Left lung (tissue), 10 donors: ENCODE measurements around the gene EOMES. TPM values are rescaled to one million over a fixed set of nuclear protein-coding genes. Genes with fewer than 3 reads are reported as not detected.
A peak's percentile ranks its signal among the peaks of the same experiment; 100 is the strongest.

ENCODE experiments used
- ATAC-seq: fragments of 200-7000 bp; cut with Tn5 transposase; one replicate; pipeline ENCODE4 v1.9.1; 2020; ENCODE audit warnings: moderate library complexity
- DNase-seq, 4 donors: peaks; one replicate each; pipeline ENCODE4 v3.0.0-alpha.2; 2013 to 2020
- H3K27ac ChIP-seq, 2 donors: fragments of 200-600 bp; sonication (generic) in 1 of 2; one replicate each; pipeline versions ENCODE4 v1.5.0 to v1.8.0; 2020 to 2021
- H3K27me3 ChIP-seq, 2 donors: fragments of 200-600 bp; sonication (generic) in 1 of 2; one replicate each; pipeline versions ENCODE4 v1.5.0 to v1.8.0; 2020 to 2021
- H3K36me3 ChIP-seq, 2 donors: fragments of 200-600 bp; sonication (generic) in 1 of 2; one replicate each; pipeline versions ENCODE4 v1.5.0 to v1.8.0; 2020 to 2021
- H3K4me1 ChIP-seq, 2 donors: fragments of 200-600 bp; one replicate each; pipeline ENCODE4 v1.8.0; 2021
- H3K4me3 ChIP-seq, 2 donors: fragments of 200-600 bp; sonication (generic) in 1 of 2; one replicate each; pipeline versions ENCODE4 v1.5.0 to v1.8.0; 2020 to 2021; ENCODE audit warnings: mild to moderate bottlenecking in 1 of 2
- H3K9me3 ChIP-seq, 2 donors: fragments of 200-600 bp; sonication (generic) in 1 of 2; one replicate each; pipeline versions ENCODE4 v1.5.0 to v1.8.0; 2020 to 2021
- intact Hi-C, 2 donors: fragments of 100-400 bp; cut with DNase I; formaldehyde crosslinking; loops; one replicate each; pipeline versions ENCODE4 v1.11.2 to v1.14.2; 2022
- polyA plus RNA-seq, 6 donors: library from polyadenylated mRNA; unstranded; fragments of 120-200 nt; gene quantifications; one replicate each; pipeline ENCODE4 v1.2.1, GENCODE V29; 2013; ENCODE audit not compliant: insufficient read length in 6 of 6
- total RNA-seq, 2 donors: library from RNA; stranded (reverse); fragmentation: NEBNext Ultra II Directional; extraction: Animal tissue kit (Norgen Biotek cat#: 25700); gene quantifications; one replicate each; pipeline ENCODE4 v1.2.1, GENCODE V29; 2021
- TF ChIP-seq, protein P1 (sequence below), 2 donors: fragments of 200-600 bp; sonication (generic) in 1 of 2; IDR thresholded peaks; one replicate each; pipeline versions ENCODE4 v1.5.0 to v1.8.0; 2021; ENCODE audit warnings: antibody characterized with exemption in 2 of 2
- donor health status: DM: no; HTN: yes; CAD: no.
- donor health status: DM: no; HTN: no; CAD: no.

EOMES gene
- total and polyA plus RNA-seq, 8 donors, result 0.21 to 0.94 (median 0.41) TPM

DNA sequence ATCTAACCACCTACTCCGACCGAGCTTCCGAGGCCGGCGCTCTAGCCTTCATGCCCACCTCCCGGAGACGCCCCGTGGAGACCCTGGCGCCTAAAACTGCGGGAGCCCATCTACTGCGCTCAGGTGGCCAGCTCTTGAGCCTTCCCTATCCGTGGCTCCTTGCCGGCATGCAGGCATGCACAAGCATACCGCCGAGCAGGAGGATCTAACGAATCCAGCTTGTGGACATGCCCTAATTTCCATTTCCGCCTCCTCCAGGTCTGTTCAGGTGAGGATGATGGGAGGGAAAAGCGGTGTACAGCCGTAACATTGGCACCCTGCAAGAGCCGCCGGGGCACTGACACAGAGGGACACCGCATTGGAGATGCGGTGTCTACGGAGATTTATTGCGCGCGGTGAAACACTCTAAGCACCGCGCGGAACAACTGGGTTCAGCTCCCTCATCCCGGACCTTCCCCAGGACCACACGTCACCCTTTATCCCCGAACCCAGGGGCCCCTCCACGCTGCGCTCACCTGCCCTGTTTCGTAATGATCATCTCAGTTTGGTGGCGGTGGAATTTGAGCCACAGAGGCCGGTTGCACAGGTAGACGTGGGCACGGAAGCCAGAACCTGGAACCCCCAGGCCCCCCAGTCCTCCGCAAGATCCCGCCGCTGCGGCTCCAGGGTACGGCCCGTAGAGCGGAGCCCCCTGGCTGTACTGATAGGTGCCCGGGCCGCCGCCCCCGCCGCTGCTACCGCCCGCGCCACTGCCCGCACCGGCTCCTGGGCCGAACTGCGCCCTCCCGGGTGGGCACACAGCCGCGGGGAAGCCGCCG lies 1.0 kb downstream of the EOMES start:
- TF ChIP-seq, protein P1, sequence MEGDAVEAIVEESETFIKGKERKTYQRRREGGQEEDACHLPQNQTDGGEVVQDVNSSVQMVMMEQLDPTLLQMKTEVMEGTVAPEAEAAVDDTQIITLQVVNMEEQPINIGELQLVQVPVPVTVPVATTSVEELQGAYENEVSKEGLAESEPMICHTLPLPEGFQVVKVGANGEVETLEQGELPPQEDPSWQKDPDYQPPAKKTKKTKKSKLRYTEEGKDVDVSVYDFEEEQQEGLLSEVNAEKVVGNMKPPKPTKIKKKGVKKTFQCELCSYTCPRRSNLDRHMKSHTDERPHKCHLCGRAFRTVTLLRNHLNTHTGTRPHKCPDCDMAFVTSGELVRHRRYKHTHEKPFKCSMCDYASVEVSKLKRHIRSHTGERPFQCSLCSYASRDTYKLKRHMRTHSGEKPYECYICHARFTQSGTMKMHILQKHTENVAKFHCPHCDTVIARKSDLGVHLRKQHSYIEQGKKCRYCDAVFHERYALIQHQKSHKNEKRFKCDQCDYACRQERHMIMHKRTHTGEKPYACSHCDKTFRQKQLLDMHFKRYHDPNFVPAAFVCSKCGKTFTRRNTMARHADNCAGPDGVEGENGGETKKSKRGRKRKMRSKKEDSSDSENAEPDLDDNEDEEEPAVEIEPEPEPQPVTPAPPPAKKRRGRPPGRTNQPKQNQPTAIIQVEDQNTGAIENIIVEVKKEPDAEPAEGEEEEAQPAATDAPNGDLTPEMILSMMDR (IDR thresholded peaks at IDR 0.05), result no peak
- ATAC-seq, result peak; percentile 32
- peak overlapping the region in 1 of 2 donors; percentile 3 for H3K27ac ChIP-seq
- peak in 1 of 4 donors; percentile 80 for DNase-seq
- H3K4me3 ChIP-seq, result peak overlapping the region; percentile 18 to 37
- H3K27me3 ChIP-seq, result peaks cover 82 to 100% of the 10 kb centered on the region in 2 donors
- H3K9me3 ChIP-seq, result no peaks in the 10 kb centered on the region
- intact Hi-C loops, result no loop called here
- H3K36me3 ChIP-seq, result no peaks in the 10 kb centered on the region
- H3K4me1 ChIP-seq, result peaks cover 15 to 38% of the 10 kb centered on the region in 2 donors

DNA sequence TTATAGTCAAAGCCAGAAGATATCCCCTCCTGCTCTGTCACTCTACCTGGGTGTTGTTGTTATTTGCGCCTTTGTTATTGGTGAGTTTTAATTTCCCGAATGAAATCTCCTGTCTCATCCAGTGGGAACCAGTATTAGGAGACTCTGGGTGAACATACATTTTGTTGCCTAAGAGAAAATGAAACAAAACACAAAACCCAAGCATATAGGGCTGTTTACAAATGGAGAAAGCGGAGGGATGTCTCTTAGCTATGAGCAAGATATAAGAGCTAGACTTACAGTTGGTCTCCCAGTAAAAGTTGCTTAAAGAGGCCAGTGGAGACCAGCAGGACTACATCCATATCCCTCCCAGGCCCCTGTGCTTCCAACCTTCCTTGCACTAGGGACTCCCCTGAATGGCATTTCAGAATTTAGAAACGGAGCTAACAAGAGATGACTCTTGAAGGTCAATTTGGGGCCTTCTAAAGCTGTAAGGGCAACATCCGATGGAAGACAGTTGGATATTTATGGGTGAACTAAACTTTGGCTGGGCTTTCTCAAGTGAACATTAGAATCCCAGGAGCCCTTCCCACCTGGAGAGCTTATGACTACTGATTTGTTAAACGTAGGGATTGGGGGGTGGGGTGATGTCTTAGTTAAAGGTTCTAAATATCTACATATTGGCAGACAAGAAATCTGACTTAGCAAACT lies 2.7 kb downstream of the EOMES start:
- no peak for DNase-seq

DNA sequence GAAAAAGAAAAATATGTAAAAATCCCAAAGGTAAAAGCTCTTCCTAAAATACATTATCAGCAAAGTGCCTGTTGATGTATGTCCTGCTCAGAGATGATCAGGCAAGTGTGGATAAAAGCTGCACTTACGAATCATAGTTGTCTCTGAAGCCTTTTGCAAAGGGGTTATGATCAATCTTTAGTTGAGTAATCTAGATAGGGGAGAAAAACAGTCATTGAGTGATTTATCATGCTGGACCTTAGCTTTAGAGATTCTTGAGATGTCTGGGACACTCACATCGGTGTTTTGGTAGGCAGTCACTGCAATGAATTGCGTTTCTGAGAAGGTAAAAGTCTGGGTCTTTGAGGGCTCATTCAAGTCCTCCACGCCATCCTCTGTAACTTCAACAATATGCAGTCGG lies 3.7 kb downstream of the EOMES start:
- no peaks in the 10 kb centered on the region for H3K9me3 ChIP-seq
- TF ChIP-seq, protein P1 (IDR thresholded peaks at IDR 0.05), result no peak
- H3K4me3 ChIP-seq, result no peak overlapping the region
- H3K27me3 ChIP-seq, result peaks cover 79 to 100% of the 10 kb centered on the region in 2 donors
- ATAC-seq (no peak), DNase-seq (no peak)
- peaks cover 31 to 49% of the 10 kb centered on the region in 2 donors for H3K4me1 ChIP-seq
- no peaks in the 10 kb centered on the region for H3K36me3 ChIP-seq
- no peak overlapping the region for H3K27ac ChIP-seq
- intact Hi-C loops, result loop anchor here in 1 of 2 donors (10.0 kb wide), 1 partner anchor 616 kb away; no protein-coding TSS in a partner anchor

More for the DNA sequence above, 2.7 kb downstream of the EOMES start:
- ATAC-seq, result no peak
- intact Hi-C loops, result loop anchor here in 1 of 2 donors (10.0 kb wide), 1 partner anchor 615 kb away; no protein-coding TSS in a partner anchor
- Histone ChIP-seq H3K27ac (no peak overlapping the region), H3K36me3 (no peaks in the 10 kb centered on the region), H3K4me1 (peaks cover 24 to 48% of the 10 kb centered on the region in 2 donors), H3K9me3 (no peaks in the 10 kb centered on the region), H3K4me3 (no peak overlapping the region), H3K27me3 (peaks cover 79 to 100% of the 10 kb centered on the region in 2 donors)
- TF ChIP-seq, protein P1 (IDR thresholded peaks at IDR 0.05), result no peak

DNA sequence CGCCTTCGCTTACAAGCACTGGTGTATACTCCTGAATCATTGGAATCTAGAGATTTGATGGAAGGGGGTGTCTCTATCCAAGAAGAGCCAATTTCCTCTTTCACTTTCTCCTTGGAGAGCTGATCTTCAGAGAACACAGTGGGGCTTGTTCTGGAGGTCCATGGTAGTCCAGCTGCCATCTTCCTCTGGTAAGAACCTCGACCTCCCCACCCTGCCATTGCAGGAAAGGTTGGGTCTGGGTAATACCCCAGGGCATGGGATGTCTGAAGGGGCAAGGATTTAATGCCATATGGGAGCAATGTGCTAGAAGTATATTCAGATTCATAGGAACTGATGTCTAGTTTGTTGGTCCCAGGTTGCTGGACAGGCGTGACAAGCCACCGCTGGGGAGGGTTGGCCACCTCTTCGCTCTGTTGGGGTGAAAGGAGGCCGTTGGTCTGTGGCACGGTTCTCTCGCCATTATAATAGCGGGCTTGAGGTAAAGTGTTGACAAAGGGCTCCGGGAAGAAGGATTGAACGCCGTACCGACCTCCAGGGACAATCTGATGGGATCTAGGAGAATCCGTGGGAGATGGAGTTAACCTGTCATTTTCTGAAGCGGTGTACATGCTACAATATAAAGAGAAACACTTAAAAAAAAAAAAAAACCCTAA lies 4.8 kb downstream of the EOMES start:
- peaks cover 31 to 49% of the 10 kb centered on the region in 2 donors for H3K4me1 ChIP-seq
- no peaks in the 10 kb centered on the region for H3K9me3 ChIP-seq
- TF ChIP-seq, protein P1 (IDR thresholded peaks at IDR 0.05), result no peak
- H3K27ac ChIP-seq, result no peak overlapping the region
- H3K27me3 ChIP-seq, result peaks cover 76 to 100% of the 10 kb centered on the region in 2 donors
- no peak overlapping the region for H3K4me3 ChIP-seq
- no peak for ATAC-seq
- intact Hi-C loops, result loop anchor here in 1 of 2 donors (10.0 kb wide), 1 partner anchor 617 kb away; no protein-coding TSS in a partner anchor
- DNase-seq, result peak in 1 of 4 donors; percentile 37
- no peaks in the 10 kb centered on the region for H3K36me3 ChIP-seq
